Head of caudate nucleus (tissue), 42 donors: ENCODE measurements around the gene TBC1D12.
"Not testable (repeated sequence)": the region's sequence is repeated elsewhere in the genome, so short reads cannot be mapped to it uniquely, and the experiment has no call there.

Experiments used
- DNase-seq, 42 donors: peaks; one replicate each; pipeline versions ENCODE4 v3.0.0 to v3.0.0-alpha.2; 2020 to 2021; ENCODE audit warnings: mixed read lengths in 7 of 42
- intact Hi-C: fragments of 100-400 bp; cut with DNase I; formaldehyde crosslinking; loops from one replicate; pipeline ENCODE4 v1.15.0; 2022

TBC1D12 gene

GRCh38 chr10:94402204-94402842 lies at the start of gene TBC1D12:
Gene TBC1D12, plus strand, starts transcription at chr10:94402541. Its CDS starts 73 bp downstream, at chr10:94402614.
- peak; percentile 92 to 98 (median 96) for DNase-seq
- intact Hi-C loops: loop anchor here (2.0 to 5.0 kb wide), 2 partner anchors 40 kb away; partner anchors contain the start of gene NOC3L

- intact Hi-C loops: no loop called here
Observed at GRCh38 chr10:94353336-94353735, 49.0 kb upstream of the TBC1D12 start.

GRCh38 chr10:94355841-94356240 lies 46.5 kb upstream of the TBC1D12 start:
- intact Hi-C loops: no loop called here
- DNase-seq: no peak

More at GRCh38 chr10:94353336-94353735, 49.0 kb upstream of the TBC1D12 start:
- DNase-seq: no peak

- intact Hi-C loops: no loop called here
- no peak for DNase-seq
Observed at GRCh38 chr10:94357193-94357592, 45.1 kb upstream of the TBC1D12 start.

- intact Hi-C loops: no loop called here
- no peak for DNase-seq
Observed at GRCh38 chr10:94358480-94358879, 43.9 kb upstream of the TBC1D12 start.

GRCh38 chr10:94361171-94361794 lies 41.1 kb upstream of the TBC1D12 start:
- intact Hi-C loops: loop anchor here (5.0 kb wide), 1 partner anchor 76 kb away; no protein-coding TSS in a partner anchor
- DNase-seq: no peak

GRCh38 chr10:94362360-94363250 lies 39.7 kb upstream of the TBC1D12 start, which contains the start of gene NOC3L:
Gene NOC3L, minus strand, starts transcription at chr10:94362939. Its CDS starts 101 bp downstream, at chr10:94362838.
- peak; percentile 94 to 99 (median 97) for DNase-seq
- intact Hi-C loops: loop anchor here (2.0 to 5.0 kb wide), 2 partner anchors 40 to 75 kb away; partner anchors contain the start of gene TBC1D12

- intact Hi-C loops: loop anchor here (2.0 to 5.0 kb wide), 2 partner anchors 40 to 74 kb away; partner anchors contain the start of gene TBC1D12
- DNase-seq: no peak
Observed at GRCh38 chr10:94363251-94363565, 39.1 kb upstream of the TBC1D12 start.

GRCh38 chr10:94364482-94364881 lies 37.9 kb upstream of the TBC1D12 start:
- DNase-seq: no peak
- intact Hi-C loops: loop anchor here (5.0 kb wide), 1 partner anchor 73 kb away; no protein-coding TSS in a partner anchor

- intact Hi-C loops: no loop called here
Observed at GRCh38 chr10:94366382-94366781, 36.0 kb upstream of the TBC1D12 start.

GRCh38 chr10:94370501-94370900 lies 31.8 kb upstream of the TBC1D12 start:
- peak in 22 of 42 donors; percentile 10 to 76 (median 46) for DNase-seq
- intact Hi-C loops: no loop called here

More at GRCh38 chr10:94366382-94366781, 36.0 kb upstream of the TBC1D12 start:
- no peak for DNase-seq

GRCh38 chr10:94375374-94375773 lies 27.0 kb upstream of the TBC1D12 start:
- no peak for DNase-seq
- intact Hi-C loops: no loop called here

- intact Hi-C loops: no loop called here
- no peak for DNase-seq
Observed at GRCh38 chr10:94376865-94377264, 25.5 kb upstream of the TBC1D12 start.

- intact Hi-C loops: no loop called here
- no peak for DNase-seq
Observed at GRCh38 chr10:94383530-94383929, 18.8 kb upstream of the TBC1D12 start.

GRCh38 chr10:94385733-94386132 lies 16.6 kb upstream of the TBC1D12 start:
- intact Hi-C loops, DNase-seq: not testable (repeated sequence)

- intact Hi-C loops: not testable (repeated sequence)
Observed at GRCh38 chr10:94392117-94392516, 10.2 kb upstream of the TBC1D12 start.

GRCh38 chr10:94397549-94398370 lies 4.6 kb upstream of the TBC1D12 start:
- intact Hi-C loops: no loop called here
- DNase-seq: no peak

More at GRCh38 chr10:94392117-94392516, 10.2 kb upstream of the TBC1D12 start:
- DNase-seq: not testable (repeated sequence)

- no peak for DNase-seq
- intact Hi-C loops: no loop called here
Observed at GRCh38 chr10:94398762-94399161, 3.6 kb upstream of the TBC1D12 start.
